ENCODE data around the gene AMH. TPM values are rescaled to one million over a fixed set of nuclear protein-coding genes. Genes with fewer than 3 reads are reported as not detected.

AMH gene
- polyA plus RNA-seq, 1 experiment = not detected

GRCh38 chr19:2245273-2245672 lies 3.9 kb upstream of the AMH start:
- Histone ChIP-seq H3K4me3 (ENCODE audit: low read depth, low read length) (no peak overlapping the region), H3K27ac (ENCODE audit: low read depth, low read length) (no peak overlapping the region), H3K27me3 (ENCODE audit: control insufficient read depth, insufficient read depth, low read length) (peaks cover 7% of the 10 kb centered on the region), H3K9me3 (ENCODE audit: control insufficient read depth, insufficient read depth, low read length) (no peaks in the 10 kb centered on the region; the same call in 1 of the 2 replicates)
- DNase-seq (ENCODE audit: low read depth, low spot score) = no peak
- TF ChIP-seq, protein P1, sequence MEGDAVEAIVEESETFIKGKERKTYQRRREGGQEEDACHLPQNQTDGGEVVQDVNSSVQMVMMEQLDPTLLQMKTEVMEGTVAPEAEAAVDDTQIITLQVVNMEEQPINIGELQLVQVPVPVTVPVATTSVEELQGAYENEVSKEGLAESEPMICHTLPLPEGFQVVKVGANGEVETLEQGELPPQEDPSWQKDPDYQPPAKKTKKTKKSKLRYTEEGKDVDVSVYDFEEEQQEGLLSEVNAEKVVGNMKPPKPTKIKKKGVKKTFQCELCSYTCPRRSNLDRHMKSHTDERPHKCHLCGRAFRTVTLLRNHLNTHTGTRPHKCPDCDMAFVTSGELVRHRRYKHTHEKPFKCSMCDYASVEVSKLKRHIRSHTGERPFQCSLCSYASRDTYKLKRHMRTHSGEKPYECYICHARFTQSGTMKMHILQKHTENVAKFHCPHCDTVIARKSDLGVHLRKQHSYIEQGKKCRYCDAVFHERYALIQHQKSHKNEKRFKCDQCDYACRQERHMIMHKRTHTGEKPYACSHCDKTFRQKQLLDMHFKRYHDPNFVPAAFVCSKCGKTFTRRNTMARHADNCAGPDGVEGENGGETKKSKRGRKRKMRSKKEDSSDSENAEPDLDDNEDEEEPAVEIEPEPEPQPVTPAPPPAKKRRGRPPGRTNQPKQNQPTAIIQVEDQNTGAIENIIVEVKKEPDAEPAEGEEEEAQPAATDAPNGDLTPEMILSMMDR (IDR thresholded peaks at IDR 0.05; ENCODE audit: low read depth, low read length) = no peak
- POLR2A ChIA-PET = no interaction called here
- CTCF ChIA-PET = no interaction called here

- H3K27me3 ChIP-seq (ENCODE audit: control insufficient read depth, insufficient read depth, low read length) = peaks cover 10% of the 10 kb centered on the region
- ChIA-PET CTCF (no interaction called here), POLR2A (interaction anchor here (0.6 kb wide), 1 partner anchor 17 kb away, joined by 4 read pairs; no protein-coding TSS in a partner anchor)
- DNase-seq (ENCODE audit: low read depth, low spot score) = no peak
- H3K9me3 ChIP-seq (ENCODE audit: control insufficient read depth, insufficient read depth, low read length) = no peaks in the 10 kb centered on the region; the same call in 1 of the 2 replicates
- TF ChIP-seq, protein P1 (IDR thresholded peaks at IDR 0.05; ENCODE audit: low read depth, low read length) = no peak
- H3K4me3 ChIP-seq (ENCODE audit: low read depth, low read length) = no peak overlapping the region
- no peak overlapping the region for H3K27ac ChIP-seq (ENCODE audit: low read depth, low read length)
Measured at GRCh38 chr19:2246014-2246620, 3.0 kb upstream of the AMH start.

DNA sequence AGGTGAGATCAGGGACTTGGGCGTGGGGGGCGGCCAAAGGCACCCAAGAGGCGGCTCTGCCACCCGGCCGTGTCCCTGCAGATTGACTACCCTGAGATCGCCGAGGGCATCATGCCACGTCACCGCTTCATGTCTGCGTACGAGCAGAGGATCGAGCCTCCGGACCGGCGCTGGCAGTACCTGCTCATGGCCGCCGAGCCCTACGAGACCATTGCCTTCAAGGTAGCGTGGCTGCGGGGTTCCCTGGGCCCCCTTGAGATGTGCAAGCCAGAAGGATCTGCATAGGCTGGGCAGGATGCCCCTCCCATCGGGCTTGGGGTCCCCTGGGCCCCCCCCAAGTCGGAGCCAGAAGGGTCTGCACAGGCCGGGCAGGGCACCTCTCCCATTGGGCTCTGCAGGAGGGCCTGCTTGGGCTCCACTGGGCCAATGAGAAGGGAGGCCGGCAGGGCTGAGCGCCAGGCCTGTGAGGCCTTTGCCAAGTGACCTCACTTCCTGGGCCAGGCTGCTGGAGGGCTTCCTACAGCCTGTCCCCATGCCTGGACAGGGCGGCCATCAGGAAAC lies 2.2 kb upstream of the AMH start:
- TF ChIP-seq, protein P1 (IDR thresholded peaks at IDR 0.05; ENCODE audit: low read depth, low read length) = no peak
- ChIA-PET POLR2A (no interaction called here), CTCF (no interaction called here)
- Histone ChIP-seq H3K27ac (ENCODE audit: low read depth, low read length) (no peak overlapping the region), H3K4me3 (ENCODE audit: low read depth, low read length) (no peak overlapping the region), H3K27me3 (ENCODE audit: control insufficient read depth, insufficient read depth, low read length) (peaks cover 13% of the 10 kb centered on the region), H3K9me3 (ENCODE audit: control insufficient read depth, insufficient read depth, low read length) (no peaks in the 10 kb centered on the region; the same call in 1 of the 2 replicates)
- no peak for DNase-seq (ENCODE audit: low read depth, low spot score)

DNA sequence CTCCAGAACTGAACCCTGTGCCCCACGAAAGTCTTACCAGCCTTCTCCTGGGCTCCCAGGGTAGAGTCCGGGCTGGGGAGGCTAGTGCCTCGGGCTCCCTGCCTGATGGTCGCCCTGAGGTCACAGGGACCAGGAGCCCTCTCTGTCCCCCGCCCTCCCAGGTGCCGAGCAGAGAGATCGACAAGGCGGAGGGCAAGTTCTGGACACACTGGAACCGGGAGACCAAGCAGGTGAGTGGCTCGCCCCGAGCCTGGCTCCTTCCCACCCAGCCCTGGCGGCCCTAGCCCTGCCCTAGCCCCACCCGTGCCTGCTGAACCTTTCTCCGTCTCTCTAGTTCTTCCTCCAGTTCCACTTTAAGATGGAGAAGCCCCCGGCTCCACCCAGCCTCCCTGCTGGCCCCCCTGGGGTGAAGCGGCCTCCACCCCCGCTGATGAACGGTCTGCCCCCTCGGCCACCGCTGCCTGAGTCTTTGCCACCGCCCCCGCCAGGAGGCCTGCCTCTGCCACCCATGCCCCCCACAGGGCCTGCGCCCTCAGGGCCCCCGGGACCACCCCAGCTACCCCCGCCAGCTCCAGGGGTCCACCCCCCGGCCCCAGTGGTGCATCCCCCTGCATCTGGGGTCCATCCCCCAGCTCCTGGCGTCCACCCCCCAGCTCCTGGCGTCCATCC lies 1.6 kb upstream of the AMH start:
- no peak overlapping the region for H3K27ac ChIP-seq (ENCODE audit: low read depth, low read length)
- H3K4me3 ChIP-seq (ENCODE audit: low read depth, low read length) = no peak overlapping the region
- TF ChIP-seq, protein P1 (IDR thresholded peaks at IDR 0.05; ENCODE audit: low read depth, low read length) = no peak
- H3K9me3 ChIP-seq (ENCODE audit: control insufficient read depth, insufficient read depth, low read length) = no peaks in the 10 kb centered on the region; the same call in 1 of the 2 replicates
- no peak for DNase-seq (ENCODE audit: low read depth, low spot score)
- H3K27me3 ChIP-seq (ENCODE audit: control insufficient read depth, insufficient read depth, low read length) = peaks cover 20% of the 10 kb centered on the region
- POLR2A ChIA-PET = no interaction called here
- CTCF ChIA-PET = no interaction called here

All from AG04450 (cell line).